ENCODE measurements around the gene TGM5. TPM values are rescaled to one million over a fixed set of nuclear protein-coding genes. Genes with fewer than 3 reads are reported as not detected.

TGM5 gene
- total and polyA plus RNA-seq, 7 donors: 0.28 TPM; not detected in 6

GRCh38 chr15:43246261-43246774 is 20.4 kb downstream of the TGM5 start:
- intact Hi-C loops (cut with DNase I): no loop called here
- 70 to 84% methylated on average over 6 of the region's 6 CpGs for WGBS, 2 donors
- peaks cover 0 to 2% (median 0%) of the 10 kb centered on the region in 4 donors for H3K9me3 ChIP-seq
- H3K4me1 ChIP-seq: no peaks in the 10 kb centered on the region
- no peak for DNase-seq
- no peaks in the 10 kb centered on the region for H3K27me3 ChIP-seq
- no peak for TF ChIP-seq POLR2A (IDR thresholded peaks at IDR 0.05)
- no peak for TF ChIP-seq POLR2AphosphoS5 (IDR thresholded peaks at IDR 0.05)
- no peak for TF ChIP-seq CTCF (IDR thresholded peaks at IDR 0.05)
- no peaks in the 10 kb centered on the region for H3K36me3 ChIP-seq
- no peak overlapping the region for H3K4me3 ChIP-seq
- H3K27ac ChIP-seq: no peak overlapping the region

- TF ChIP-seq POLR2AphosphoS5 (IDR thresholded peaks at IDR 0.05) (no peak), EP300 (IDR thresholded peaks at IDR 0.05) (no peak), CTCF (IDR thresholded peaks at IDR 0.05) (no peak), POLR2A (IDR thresholded peaks at IDR 0.05) (no peak)
- Histone ChIP-seq H3K36me3 (no peaks in the 10 kb centered on the region), H3K27me3 (no peaks in the 10 kb centered on the region), H3K4me3 (no peak overlapping the region), H3K27ac (no peak overlapping the region), H3K9me3 (peaks cover 0 to 2% (median 0%) of the 10 kb centered on the region in 4 donors), H3K4me1 (no peaks in the 10 kb centered on the region)
- no peak for DNase-seq
- intact Hi-C loops (cut with DNase I): no loop called here
- 85 to 87% methylated on average over 4 of the region's 4 CpGs for WGBS, 2 donors
Measured at GRCh38 chr15:43244092-43244491, 22.6 kb downstream of the TGM5 start.

- H3K27ac ChIP-seq: no peak overlapping the region
- no peak for DNase-seq
- 85 to 89% methylated on average over 2 of the region's 2 CpGs for WGBS, 2 donors
- H3K4me1 ChIP-seq: no peaks in the 10 kb centered on the region
- peaks cover 0 to 2% (median 0%) of the 10 kb centered on the region in 4 donors for H3K9me3 ChIP-seq
- no peaks in the 10 kb centered on the region for H3K27me3 ChIP-seq
- H3K4me3 ChIP-seq: no peak overlapping the region
- H3K36me3 ChIP-seq: no peaks in the 10 kb centered on the region
- no peak for TF ChIP-seq EP300 (IDR thresholded peaks at IDR 0.05)
- TF ChIP-seq POLR2AphosphoS5 (IDR thresholded peaks at IDR 0.05): no peak
- TF ChIP-seq POLR2A (IDR thresholded peaks at IDR 0.05): no peak
- no peak for TF ChIP-seq CTCF (IDR thresholded peaks at IDR 0.05)
- intact Hi-C loops (cut with DNase I): no loop called here
Measured at GRCh38 chr15:43243020-43243645, 23.6 kb downstream of the TGM5 start.

GRCh38 chr15:43242616-43243015 is 24.1 kb downstream of the TGM5 start:
- H3K4me3 ChIP-seq: no peak overlapping the region
- H3K36me3 ChIP-seq: no peaks in the 10 kb centered on the region
- TF ChIP-seq CTCF (IDR thresholded peaks at IDR 0.05) (no peak), POLR2A (IDR thresholded peaks at IDR 0.05) (no peak), EP300 (IDR thresholded peaks at IDR 0.05) (no peak), POLR2AphosphoS5 (IDR thresholded peaks at IDR 0.05) (no peak)
- 68 to 78% methylated on average over 5 of the region's 5 CpGs for WGBS, 2 donors
- H3K9me3 ChIP-seq: peaks cover 0 to 2% (median 0%) of the 10 kb centered on the region in 4 donors
- no peak for DNase-seq
- intact Hi-C loops (cut with DNase I): no loop called here
- H3K27ac ChIP-seq: no peak overlapping the region
- H3K27me3 ChIP-seq: peaks cover 0 to 5% (median 0%) of the 10 kb centered on the region in 3 donors
- no peaks in the 10 kb centered on the region for H3K4me1 ChIP-seq
